Karpas-422 (cell line): ENCODE measurements around the gene NEDD4L. TPM values are rescaled to one million over a fixed set of nuclear protein-coding genes. Genes with fewer than 3 reads are reported as not detected.

Experiments used
- DNase-seq: peaks from one replicate; pipeline ENCODE4 v3.0.0-alpha.2; 2015
- H2AFZ ChIP-seq: fragments of 200-600 bp; sonication (generic); 2 replicates; pipeline ENCODE4 v1.6.1; 2014; ENCODE audit warnings: antibody characterized with exemption, low read length, mixed read lengths
- H3K27ac ChIP-seq: fragments of 200-600 bp; sonication (generic); 2 replicates; pipeline ENCODE4 v1.5.1; 2014; ENCODE audit warnings: mild to moderate bottlenecking, low read length, moderate library complexity
- H3K27me3 ChIP-seq: fragments of 200-600 bp; sonication (generic); 2 replicates; pipeline ENCODE4 v1.6.1; 2014; ENCODE audit warnings: low read length, mixed read lengths
- H3K36me3 ChIP-seq: fragments of 200-600 bp; sonication (generic); 2 replicates; pipeline ENCODE4 v1.6.1; 2014; ENCODE audit warnings: low read length, mixed read lengths; ENCODE audit not compliant: insufficient read depth
- H3K4me1 ChIP-seq: fragments of 200-600 bp; sonication (generic); 2 replicates; pipeline ENCODE4 v1.6.1; 2014; ENCODE audit warnings: mild to moderate bottlenecking, low read length, mixed read lengths
- H3K4me2 ChIP-seq: fragments of 200-600 bp; sonication (generic); 2 replicates; pipeline ENCODE4 v1.6.1; 2014; ENCODE audit warnings: low read length, low read depth, mild to moderate bottlenecking; ENCODE audit not compliant: poor library complexity, severe bottlenecking
- H3K4me3 ChIP-seq: fragments of 200-600 bp; sonication (generic); 2 replicates; pipeline ENCODE4 v1.5.1; 2014; ENCODE audit warnings: mild to moderate bottlenecking, antibody characterized with exemption, low read length, mixed read lengths
- H3K79me2 ChIP-seq: fragments of 200-600 bp; sonication (generic); 2 replicates; pipeline ENCODE4 v1.6.1; 2014; ENCODE audit warnings: mild to moderate bottlenecking, low read length, mixed read lengths
- H3K9ac ChIP-seq: fragments of 200-600 bp; sonication (generic); 2 replicates; pipeline ENCODE4 v1.6.0; 2014; ENCODE audit warnings: low read length
- H3K9me2 ChIP-seq: fragments of 200-600 bp; sonication (generic), shearing (Covaris generic); replicated peaks from 2 replicates; pipeline ENCODE4 v1.6.0; 2014; ENCODE audit warnings: mild to moderate bottlenecking, low read length, moderate library complexity; ENCODE audit not compliant: insufficient read depth
- H3K9me3 ChIP-seq: fragments of 300-700, 200-600 bp; sonication (generic); 2 replicates; pipeline ENCODE4 v1.6.1; 2014; ENCODE audit warnings: low read length, mixed read lengths
- H4K20me1 ChIP-seq: fragments of 200-600 bp; sonication (generic); 2 replicates; pipeline ENCODE4 v1.6.1; 2014; ENCODE audit warnings: mild to moderate bottlenecking, antibody characterized with exemption, low read length, low read depth; ENCODE audit not compliant: insufficient read depth
- total RNA-seq: library from RNA; depleted of rRNA; stranded (reverse); fragments of >200 nt; shearing (Covaris generic); gene quantifications from 2 replicates; pipeline ENCODE4 v1.2.3, GENCODE V29; 2014; ENCODE audit warnings: low replicate concordance

The NEDD4L gene
- total RNA-seq, 1 experiment from 2014 or later: 17.1 TPM

- H4K20me1 ChIP-seq: peaks cover 22% of the 10 kb centered on the region
- no peaks in the 10 kb centered on the region for H3K9me2 ChIP-seq
- H3K9ac ChIP-seq: no peak overlapping the region
- H3K4me2 ChIP-seq: no peak overlapping the region
- H3K27me3 ChIP-seq: no peaks in the 10 kb centered on the region
- no peaks in the 10 kb centered on the region for H3K9me3 ChIP-seq
- no peaks in the 10 kb centered on the region for H3K36me3 ChIP-seq
- no peak overlapping the region for H3K4me3 ChIP-seq
- no peaks in the 10 kb centered on the region for H3K79me2 ChIP-seq
- no peak overlapping the region for H3K27ac ChIP-seq
- H2AFZ ChIP-seq: no peak overlapping the region
- no peak for DNase-seq
- H3K4me1 ChIP-seq: peaks cover 12% of the 10 kb centered on the region
These were observed 16.2 kb downstream of the NEDD4L start for GRCh38 chr18:58060254-58060653.

GRCh38 chr18:58061349-58061748 is 17.3 kb downstream of the NEDD4L start:
- no peak overlapping the region for H2AFZ ChIP-seq
- H3K9ac ChIP-seq: no peak overlapping the region
- H3K9me3 ChIP-seq: no peaks in the 10 kb centered on the region
- H3K4me3 ChIP-seq: no peak overlapping the region
- no peaks in the 10 kb centered on the region for H3K27me3 ChIP-seq
- no peaks in the 10 kb centered on the region for H3K9me2 ChIP-seq
- peaks cover 12% of the 10 kb centered on the region for H3K4me1 ChIP-seq
- H3K36me3 ChIP-seq: no peaks in the 10 kb centered on the region
- no peak overlapping the region for H3K27ac ChIP-seq
- H4K20me1 ChIP-seq: peaks cover 22% of the 10 kb centered on the region
- H3K79me2 ChIP-seq: no peaks in the 10 kb centered on the region
- no peak for DNase-seq
- H3K4me2 ChIP-seq: no peak overlapping the region

GRCh38 chr18:58064406-58064998 is 20.5 kb downstream of the NEDD4L start:
- Histone ChIP-seq H2AFZ (no peak overlapping the region), H3K36me3 (no peaks in the 10 kb centered on the region), H3K27ac (no peak overlapping the region), H3K9me2 (no peaks in the 10 kb centered on the region), H3K4me1 (peaks cover 12% of the 10 kb centered on the region), H3K79me2 (no peaks in the 10 kb centered on the region), H3K9me3 (no peaks in the 10 kb centered on the region), H3K9ac (no peak overlapping the region), H3K4me3 (no peak overlapping the region), H4K20me1 (peaks cover 20% of the 10 kb centered on the region), H3K27me3 (no peaks in the 10 kb centered on the region), H3K4me2 (peak overlapping the region; percentile 38)
- no peak for DNase-seq

GRCh38 chr18:58065956-58066355 is 21.9 kb downstream of the NEDD4L start:
- no peak overlapping the region for H3K9ac ChIP-seq
- H3K9me3 ChIP-seq: no peaks in the 10 kb centered on the region
- peaks cover 12% of the 10 kb centered on the region for H3K4me1 ChIP-seq
- H3K27me3 ChIP-seq: no peaks in the 10 kb centered on the region
- no peaks in the 10 kb centered on the region for H3K9me2 ChIP-seq
- no peak for DNase-seq
- no peaks in the 10 kb centered on the region for H3K79me2 ChIP-seq
- no peak overlapping the region for H3K27ac ChIP-seq
- no peak overlapping the region for H3K4me3 ChIP-seq
- no peaks in the 10 kb centered on the region for H3K36me3 ChIP-seq
- H4K20me1 ChIP-seq: peaks cover 17% of the 10 kb centered on the region; the same call in 1 of the 2 replicates
- H2AFZ ChIP-seq: no peak overlapping the region
- H3K4me2 ChIP-seq: no peak overlapping the region

GRCh38 chr18:58067601-58068000 is 23.6 kb downstream of the NEDD4L start:
- H4K20me1 ChIP-seq: peaks cover 15% of the 10 kb centered on the region; the same call in 1 of the 2 replicates
- DNase-seq: no peak
- H3K4me2 ChIP-seq: no peak overlapping the region
- H3K4me3 ChIP-seq: no peak overlapping the region
- H3K4me1 ChIP-seq: peaks cover 12% of the 10 kb centered on the region
- no peak overlapping the region for H2AFZ ChIP-seq
- H3K27me3 ChIP-seq: no peaks in the 10 kb centered on the region
- H3K79me2 ChIP-seq: no peaks in the 10 kb centered on the region
- no peak overlapping the region for H3K9ac ChIP-seq
- H3K36me3 ChIP-seq: no peaks in the 10 kb centered on the region
- H3K9me3 ChIP-seq: no peaks in the 10 kb centered on the region
- H3K9me2 ChIP-seq: no peaks in the 10 kb centered on the region
- H3K27ac ChIP-seq: no peak overlapping the region

- H3K4me2 ChIP-seq: no peak overlapping the region
- no peaks in the 10 kb centered on the region for H3K9me3 ChIP-seq
- no peaks in the 10 kb centered on the region for H3K9me2 ChIP-seq
- no peak for DNase-seq
- H3K36me3 ChIP-seq: no peaks in the 10 kb centered on the region
- no peak overlapping the region for H3K27ac ChIP-seq
- no peak overlapping the region for H2AFZ ChIP-seq
- no peak overlapping the region for H3K9ac ChIP-seq
- H4K20me1 ChIP-seq: peaks cover 24% of the 10 kb centered on the region
- H3K27me3 ChIP-seq: no peaks in the 10 kb centered on the region
- H3K79me2 ChIP-seq: no peaks in the 10 kb centered on the region
- peaks cover 10% of the 10 kb centered on the region for H3K4me1 ChIP-seq
- H3K4me3 ChIP-seq: no peak overlapping the region
These were observed 25.1 kb downstream of the NEDD4L start for GRCh38 chr18:58069099-58069498.

GRCh38 chr18:58069721-58070292 is 25.8 kb downstream of the NEDD4L start:
- H3K4me1 ChIP-seq: peaks cover 3% of the 10 kb centered on the region
- H3K27ac ChIP-seq: no peak overlapping the region
- peaks cover 24% of the 10 kb centered on the region for H4K20me1 ChIP-seq
- no peaks in the 10 kb centered on the region for H3K9me3 ChIP-seq
- no peaks in the 10 kb centered on the region for H3K27me3 ChIP-seq
- no peaks in the 10 kb centered on the region for H3K36me3 ChIP-seq
- no peak for DNase-seq
- no peak overlapping the region for H2AFZ ChIP-seq
- H3K4me3 ChIP-seq: no peak overlapping the region
- H3K9ac ChIP-seq: no peak overlapping the region
- no peaks in the 10 kb centered on the region for H3K9me2 ChIP-seq
- no peaks in the 10 kb centered on the region for H3K79me2 ChIP-seq
- no peak overlapping the region for H3K4me2 ChIP-seq

- H4K20me1 ChIP-seq: peaks cover 34% of the 10 kb centered on the region
- H3K4me1 ChIP-seq: no peaks in the 10 kb centered on the region
- no peak for DNase-seq
- H3K9me2 ChIP-seq: no peaks in the 10 kb centered on the region
- no peak overlapping the region for H3K27ac ChIP-seq
- no peaks in the 10 kb centered on the region for H3K27me3 ChIP-seq
- no peak overlapping the region for H3K4me2 ChIP-seq
- H3K4me3 ChIP-seq: no peak overlapping the region
- H3K36me3 ChIP-seq: no peaks in the 10 kb centered on the region
- no peak overlapping the region for H2AFZ ChIP-seq
- H3K79me2 ChIP-seq: no peaks in the 10 kb centered on the region
- no peak overlapping the region for H3K9ac ChIP-seq
- no peaks in the 10 kb centered on the region for H3K9me3 ChIP-seq
These were observed 32.0 kb downstream of the NEDD4L start for GRCh38 chr18:58076052-58076451.
